Adipocyte (in vitro differentiated cells): ENCODE measurements around the gene ZBTB7C.
"Not testable (repeated sequence)": the region's sequence is repeated elsewhere in the genome, so short reads cannot be mapped to it uniquely, and the experiment has no call there.

Experiments
- DNase-seq: peaks from one replicate; pipeline ENCODE4 v3.0.0-alpha.2; 2015; ENCODE audit warnings: low read depth
- H3K27me3 ChIP-seq: replicated peaks from 2 replicates; pipeline ENCODE4 v1.7.0; 2013; ENCODE audit warnings: mild to moderate bottlenecking, low read length, moderate library complexity; ENCODE audit not compliant: control insufficient read depth, insufficient read depth
- H3K36me3 ChIP-seq: 2 replicates; pipeline ENCODE4 v1.7.0; 2013; ENCODE audit warnings: low read length, mild to moderate bottlenecking, moderate library complexity; ENCODE audit not compliant: control insufficient read depth, insufficient read depth, severe bottlenecking
- H3K4me1 ChIP-seq: 2 replicates; pipeline ENCODE4 v1.7.0; 2013; ENCODE audit warnings: mild to moderate bottlenecking, low read length, moderate library complexity; ENCODE audit not compliant: control insufficient read depth, insufficient read depth
- H3K4me3 ChIP-seq: 2 replicates; pipeline ENCODE4 v1.7.0; 2013; ENCODE audit warnings: mild to moderate bottlenecking, low read length, moderate library complexity
- H3K9ac ChIP-seq: 2 replicates; pipeline ENCODE4 v1.7.0; 2013; ENCODE audit warnings: mild to moderate bottlenecking, low read length, moderate library complexity
- H3K9me3 ChIP-seq: 2 replicates; pipeline ENCODE4 v1.7.0; 2013; ENCODE audit warnings: mild to moderate bottlenecking, low read length, moderate library complexity; ENCODE audit not compliant: control insufficient read depth

The ZBTB7C gene

GRCh38 chr18:48292229-48292628 is 117.0 kb downstream of the ZBTB7C start:
- DNase-seq = no peak
- H3K27me3 ChIP-seq = no peaks in the 10 kb centered on the region
- peaks cover 13% of the 10 kb centered on the region for H3K4me1 ChIP-seq

GRCh38 chr18:48290162-48290926 is 118.8 kb downstream of the ZBTB7C start:
- Histone ChIP-seq H3K27me3 (no peaks in the 10 kb centered on the region), H3K4me3 (no peak overlapping the region), H3K9ac (no peak overlapping the region), H3K9me3 (peaks cover 1% of the 10 kb centered on the region), H3K4me1 (peaks cover 11% of the 10 kb centered on the region), H3K36me3 (no peaks in the 10 kb centered on the region)
- no peak for DNase-seq

More at GRCh38 chr18:48292229-48292628, 117.0 kb downstream of the ZBTB7C start:
- Histone ChIP-seq H3K36me3 (no peaks in the 10 kb centered on the region), H3K9me3 (no peaks in the 10 kb centered on the region), H3K9ac (no peak overlapping the region), H3K4me3 (no peak overlapping the region)

GRCh38 chr18:48284743-48285142 is 124.4 kb downstream of the ZBTB7C start:
- no peaks in the 10 kb centered on the region for H3K36me3 ChIP-seq
- peaks cover 6% of the 10 kb centered on the region for H3K9me3 ChIP-seq
- H3K4me1 ChIP-seq = peaks cover 5% of the 10 kb centered on the region
- H3K4me3 ChIP-seq = no peak overlapping the region
- H3K27me3 ChIP-seq = no peaks in the 10 kb centered on the region
- H3K9ac ChIP-seq = no peak overlapping the region
- DNase-seq = no peak

- not testable (repeated sequence) for H3K9ac ChIP-seq, H3K9me3 ChIP-seq, H3K27me3 ChIP-seq, H3K36me3 ChIP-seq, H3K4me1 ChIP-seq, H3K4me3 ChIP-seq, DNase-seq
Measured at GRCh38 chr18:48284011-48284410, 125.2 kb downstream of the ZBTB7C start.

- not testable (repeated sequence) for H3K9ac ChIP-seq, H3K4me3 ChIP-seq, H3K9me3 ChIP-seq, DNase-seq, H3K27me3 ChIP-seq, H3K36me3 ChIP-seq, H3K4me1 ChIP-seq
Measured at GRCh38 chr18:48281460-48281859, 127.7 kb downstream of the ZBTB7C start.

GRCh38 chr18:48279312-48279711 is 129.9 kb downstream of the ZBTB7C start:
- Histone ChIP-seq H3K4me1 (peaks cover 5% of the 10 kb centered on the region), H3K9ac (no peak overlapping the region), H3K36me3 (no peaks in the 10 kb centered on the region), H3K9me3 (no peaks in the 10 kb centered on the region), H3K4me3 (no peak overlapping the region), H3K27me3 (no peaks in the 10 kb centered on the region)
- DNase-seq = no peak

- Histone ChIP-seq H3K36me3 (no peaks in the 10 kb centered on the region), H3K27me3 (no peaks in the 10 kb centered on the region), H3K4me3 (no peak overlapping the region), H3K9me3 (no peaks in the 10 kb centered on the region), H3K9ac (no peak overlapping the region), H3K4me1 (no peaks in the 10 kb centered on the region)
- DNase-seq = no peak
Measured at GRCh38 chr18:48278081-48278480, 131.1 kb downstream of the ZBTB7C start.

- DNase-seq = no peak
- Histone ChIP-seq H3K27me3 (no peaks in the 10 kb centered on the region), H3K36me3 (no peaks in the 10 kb centered on the region), H3K9ac (no peak overlapping the region), H3K9me3 (no peaks in the 10 kb centered on the region), H3K4me3 (no peak overlapping the region), H3K4me1 (no peaks in the 10 kb centered on the region)
Measured at GRCh38 chr18:48274301-48274700, 134.9 kb downstream of the ZBTB7C start.

- no peak overlapping the region for H3K4me3 ChIP-seq
- no peaks in the 10 kb centered on the region for H3K27me3 ChIP-seq
- no peak overlapping the region for H3K9ac ChIP-seq
- no peaks in the 10 kb centered on the region for H3K9me3 ChIP-seq
- no peaks in the 10 kb centered on the region for H3K36me3 ChIP-seq
- H3K4me1 ChIP-seq = no peaks in the 10 kb centered on the region
- DNase-seq = no peak
Measured at GRCh38 chr18:48270929-48271328, 138.3 kb downstream of the ZBTB7C start.

- Histone ChIP-seq H3K9me3 (no peaks in the 10 kb centered on the region), H3K36me3 (no peaks in the 10 kb centered on the region), H3K27me3 (no peaks in the 10 kb centered on the region), H3K4me1 (peaks cover 11% of the 10 kb centered on the region), H3K4me3 (no peak overlapping the region), H3K9ac (no peak overlapping the region)
- DNase-seq = no peak
Measured at GRCh38 chr18:48265328-48265727, 143.9 kb downstream of the ZBTB7C start.

- no peak overlapping the region for H3K9ac ChIP-seq
- no peaks in the 10 kb centered on the region for H3K9me3 ChIP-seq
- no peak overlapping the region for H3K4me3 ChIP-seq
- H3K27me3 ChIP-seq = no peaks in the 10 kb centered on the region
- H3K4me1 ChIP-seq = peaks cover 11% of the 10 kb centered on the region
- H3K36me3 ChIP-seq = no peaks in the 10 kb centered on the region
- no peak for DNase-seq
Measured at GRCh38 chr18:48263914-48264902, 145.0 kb downstream of the ZBTB7C start.
